Immature natural killer cell (primary cell): Measurements from ENCODE around the gene NEDD4L. TPM values are rescaled to one million over a fixed set of nuclear protein-coding genes. Genes with fewer than 3 reads are reported as not detected.

Source experiments
- DNase-seq, 3 donors: peaks; one replicate each; pipeline ENCODE4 v3.0.0; 2022; ENCODE audit warnings: mixed read lengths in 1 of 3
- H3K27ac Mint-ChIP-seq, 6 donors: one replicate each; pipeline ENCODE4 v1.8.0; 2020; ENCODE audit warnings: mixed read lengths in 6 of 6, mild to moderate bottlenecking in 5 of 6, inconsistent platforms in 4 of 6, moderate library complexity in 3 of 6
- H3K27me3 Mint-ChIP-seq, 3 donors: one replicate each; pipeline ENCODE4 v1.8.0; 2020 to 2021; ENCODE audit warnings: low read depth in 3 of 3, mild to moderate bottlenecking in 3 of 3, mixed read lengths in 3 of 3, moderate library complexity in 3 of 3, inconsistent platforms in 1 of 3
- H3K36me3 Mint-ChIP-seq, 3 donors: one replicate each; pipeline ENCODE4 v1.8.0; 2020; ENCODE audit warnings: mixed read lengths in 3 of 3, inconsistent platforms in 2 of 3, mild to moderate bottlenecking in 2 of 3
- H3K4me1 Mint-ChIP-seq, 2 donors: one replicate each; pipeline ENCODE4 v1.8.0; 2020; ENCODE audit warnings: inconsistent platforms in 2 of 2, mild to moderate bottlenecking in 2 of 2, mixed read lengths in 2 of 2, moderate library complexity in 1 of 2
- H3K4me3 Mint-ChIP-seq, 5 donors: one replicate each; pipeline ENCODE4 v1.8.0; 2020; ENCODE audit warnings: mild to moderate bottlenecking in 5 of 5, mixed read lengths in 5 of 5, inconsistent platforms in 3 of 5, moderate library complexity in 3 of 5
- H3K9me3 Mint-ChIP-seq, 6 donors: one replicate each; pipeline ENCODE4 v1.8.0; 2020; ENCODE audit warnings: mild to moderate bottlenecking in 6 of 6, mixed read lengths in 6 of 6, inconsistent platforms in 4 of 6, moderate library complexity in 3 of 6
- polyA plus RNA-seq, 3 donors: library from polyadenylated mRNA; unstranded; fragments of 300-500 nt; fragmentation: Illumina TruSeq; gene quantifications; one replicate each; pipeline ENCODE4 v1.2.3, GENCODE V29; 2021

Gene NEDD4L
- polyA plus RNA-seq, 3 donors from 2014 or later, result 0.62 to 2.2 (median 2.0) TPM

DNA sequence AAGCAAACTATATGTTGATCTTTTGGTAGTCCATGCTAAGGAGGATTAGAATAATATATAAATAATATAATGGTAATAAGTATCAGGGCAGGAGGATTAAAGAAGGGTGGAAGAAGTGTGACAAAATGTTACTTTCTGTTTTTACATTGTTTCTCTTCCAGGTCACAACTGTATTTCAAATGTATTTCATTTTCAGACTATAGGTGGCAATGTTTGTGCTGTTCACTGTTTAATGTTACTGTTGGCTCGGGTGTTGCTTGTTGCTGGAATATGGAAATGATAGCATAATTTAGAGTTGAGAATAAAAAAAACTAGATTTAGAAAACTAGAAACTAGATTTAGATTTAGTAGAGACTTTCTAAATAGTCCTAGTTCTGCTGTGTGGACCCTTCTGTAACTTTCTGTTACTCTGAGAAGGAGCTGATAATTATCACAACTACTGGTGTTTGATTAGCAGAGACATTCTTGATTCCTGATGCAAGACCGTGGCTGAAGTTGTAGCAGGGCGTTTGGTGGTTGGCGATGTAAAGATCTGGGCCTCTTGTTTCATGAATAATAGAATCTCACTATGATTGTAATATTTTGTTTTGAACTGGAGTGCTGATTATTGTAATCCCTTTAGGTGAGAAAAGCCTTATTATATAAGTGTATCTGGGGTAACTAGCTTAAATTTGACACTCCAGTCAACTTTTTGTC is 7.9 kb downstream of the NEDD4L start:
- no peak overlapping the region for H3K4me3 Mint-ChIP-seq
- H3K4me1 Mint-ChIP-seq, result peaks cover 4 to 12% of the 10 kb centered on the region in 2 donors
- no peaks in the 10 kb centered on the region for H3K9me3 Mint-ChIP-seq
- peaks cover 0 to 2% (median 2%) of the 10 kb centered on the region in 3 donors for H3K27me3 Mint-ChIP-seq
- H3K27ac Mint-ChIP-seq, result no peak overlapping the region
- H3K36me3 Mint-ChIP-seq, result no peaks in the 10 kb centered on the region
- DNase-seq, result no peak

DNA sequence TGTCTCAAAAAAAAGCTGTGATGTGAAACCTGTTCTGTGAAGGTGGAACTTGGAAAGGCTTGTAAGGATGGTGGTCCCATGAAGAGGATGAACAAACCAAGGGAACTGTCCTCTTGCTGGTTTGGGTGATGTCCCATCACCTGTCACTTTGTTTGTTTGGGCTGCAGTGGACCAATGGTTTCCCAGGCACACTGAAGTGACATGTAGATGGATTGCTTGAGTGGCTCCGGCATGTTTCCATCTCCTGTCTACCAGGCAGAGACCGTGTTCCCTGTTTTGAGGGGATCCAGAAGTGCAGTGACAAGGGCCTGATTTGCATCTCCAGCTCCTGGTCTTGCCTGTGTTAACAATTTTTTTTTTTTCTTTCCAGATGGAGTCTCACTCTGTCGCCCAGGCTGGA is 8.9 kb downstream of the NEDD4L start:
- Mint-ChIP-seq H3K9me3 (no peaks in the 10 kb centered on the region), H3K27me3 (peaks cover 0 to 2% (median 1%) of the 10 kb centered on the region in 3 donors), H3K36me3 (no peaks in the 10 kb centered on the region), H3K4me3 (no peak overlapping the region), H3K27ac (no peak overlapping the region), H3K4me1 (peaks cover 4 to 12% of the 10 kb centered on the region in 2 donors)
- no peak for DNase-seq

DNA sequence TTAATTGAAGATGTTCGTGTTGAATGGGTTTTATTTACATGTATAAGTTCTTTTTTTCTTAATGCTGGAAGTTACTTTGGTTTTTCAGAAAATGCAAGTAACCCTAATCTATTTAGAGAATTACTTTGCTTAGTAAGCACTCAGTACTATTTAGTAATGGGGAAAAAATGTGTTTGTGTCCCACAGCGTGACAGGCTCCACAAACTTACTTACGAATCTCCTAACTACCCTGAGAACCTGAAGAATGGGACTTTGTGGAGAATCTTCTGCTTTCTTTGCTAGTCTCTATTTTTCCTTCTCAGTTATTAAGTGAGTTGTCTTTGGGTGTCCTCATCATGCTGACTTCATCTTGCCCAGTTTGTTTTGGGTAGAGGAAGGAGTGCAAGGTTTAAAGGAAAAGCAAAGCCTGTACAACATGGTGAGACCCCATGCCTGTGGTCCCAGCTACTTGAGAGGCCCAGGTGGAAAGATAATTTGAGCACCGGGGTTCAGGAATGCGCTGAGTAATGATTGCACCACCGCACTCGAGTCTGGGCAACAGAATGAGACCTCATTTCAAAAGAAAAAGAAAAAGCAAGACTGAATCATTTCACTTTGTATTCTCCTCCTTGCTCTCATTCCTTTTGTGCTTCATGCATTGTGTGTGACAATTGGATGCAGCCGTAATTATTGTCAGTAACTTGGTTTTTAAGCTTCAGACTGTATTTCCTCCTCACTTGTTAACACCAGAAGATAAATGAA is 10.2 kb downstream of the NEDD4L start:
- Mint-ChIP-seq H3K4me1 (peaks cover 4 to 12% of the 10 kb centered on the region in 2 donors), H3K36me3 (peaks cover 0 to 4% (median 0%) of the 10 kb centered on the region in 3 donors), H3K9me3 (no peaks in the 10 kb centered on the region), H3K4me3 (no peak overlapping the region), H3K27me3 (peaks cover 0 to 6% (median 0%) of the 10 kb centered on the region in 3 donors), H3K27ac (no peak overlapping the region)
- no peak for DNase-seq

DNA sequence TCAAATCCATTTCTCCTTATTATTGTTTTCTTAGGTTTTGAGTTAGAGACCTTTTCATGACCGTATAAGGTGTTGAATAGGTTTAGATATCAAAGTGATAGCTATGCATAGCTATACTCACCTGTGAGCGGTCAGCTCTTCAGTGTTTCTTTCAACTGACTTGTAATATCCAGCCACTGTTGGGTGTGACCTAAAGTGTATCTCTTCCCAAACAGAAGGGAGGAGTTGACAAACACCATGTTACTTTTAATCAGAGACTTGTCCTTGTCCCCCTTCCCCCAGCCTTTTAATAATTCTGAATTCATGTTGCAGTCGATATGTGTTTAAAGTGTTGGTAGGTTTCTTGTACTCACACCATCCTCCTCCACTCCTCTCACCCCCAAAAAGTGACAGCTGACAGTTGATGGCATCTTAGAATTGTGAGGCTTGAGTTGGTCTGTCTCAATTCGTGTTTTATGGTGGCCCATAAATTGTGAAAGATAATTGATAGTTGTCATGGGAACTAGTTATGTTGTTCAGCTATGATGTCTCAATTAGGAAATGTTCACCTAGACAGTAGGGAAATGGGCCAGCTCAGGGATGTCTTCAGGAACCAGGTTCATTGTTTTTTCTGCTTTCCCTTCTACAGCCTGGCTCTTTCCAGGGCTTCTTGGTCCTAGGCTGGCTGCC is 12.0 kb downstream of the NEDD4L start:
- H3K27ac Mint-ChIP-seq, result no peak overlapping the region

DNA sequence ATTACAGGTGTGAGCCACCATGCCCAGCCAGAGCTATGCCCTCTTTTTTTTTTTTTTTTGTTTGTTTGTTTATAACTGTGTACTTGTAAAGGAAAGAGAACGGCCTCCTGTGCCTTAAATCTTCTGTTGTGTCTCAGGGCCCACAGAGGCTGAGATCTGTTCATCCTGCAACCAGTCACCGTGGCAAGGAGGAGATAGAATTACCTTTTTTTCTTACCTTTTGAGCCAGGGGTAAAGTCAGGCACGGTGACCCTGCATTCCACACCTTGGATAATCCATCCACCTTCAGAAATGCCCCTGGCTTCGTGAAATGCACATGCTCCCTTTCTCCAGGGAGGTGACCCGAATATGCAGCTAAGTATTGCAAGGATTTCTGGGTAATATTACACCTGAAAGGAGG is 12.8 kb downstream of the NEDD4L start:
- H3K36me3 Mint-ChIP-seq, result peaks cover 0 to 4% (median 0%) of the 10 kb centered on the region in 3 donors
- peaks cover 0 to 4% (median 0%) of the 10 kb centered on the region in 3 donors for H3K27me3 Mint-ChIP-seq
- DNase-seq, result no peak
- H3K4me1 Mint-ChIP-seq, result peaks cover 2 to 6% of the 10 kb centered on the region in 2 donors
- H3K4me3 Mint-ChIP-seq, result no peak overlapping the region
- no peaks in the 10 kb centered on the region for H3K9me3 Mint-ChIP-seq
- H3K27ac Mint-ChIP-seq, result no peak overlapping the region

More for the DNA sequence above, 12.0 kb downstream of the NEDD4L start:
- no peaks in the 10 kb centered on the region for H3K9me3 Mint-ChIP-seq
- H3K4me3 Mint-ChIP-seq, result no peak overlapping the region
- peaks cover 0 to 4% (median 0%) of the 10 kb centered on the region in 3 donors for H3K36me3 Mint-ChIP-seq
- DNase-seq, result no peak
- H3K4me1 Mint-ChIP-seq, result peaks cover 4 to 12% of the 10 kb centered on the region in 2 donors
- peaks cover 0 to 4% (median 0%) of the 10 kb centered on the region in 3 donors for H3K27me3 Mint-ChIP-seq

DNA sequence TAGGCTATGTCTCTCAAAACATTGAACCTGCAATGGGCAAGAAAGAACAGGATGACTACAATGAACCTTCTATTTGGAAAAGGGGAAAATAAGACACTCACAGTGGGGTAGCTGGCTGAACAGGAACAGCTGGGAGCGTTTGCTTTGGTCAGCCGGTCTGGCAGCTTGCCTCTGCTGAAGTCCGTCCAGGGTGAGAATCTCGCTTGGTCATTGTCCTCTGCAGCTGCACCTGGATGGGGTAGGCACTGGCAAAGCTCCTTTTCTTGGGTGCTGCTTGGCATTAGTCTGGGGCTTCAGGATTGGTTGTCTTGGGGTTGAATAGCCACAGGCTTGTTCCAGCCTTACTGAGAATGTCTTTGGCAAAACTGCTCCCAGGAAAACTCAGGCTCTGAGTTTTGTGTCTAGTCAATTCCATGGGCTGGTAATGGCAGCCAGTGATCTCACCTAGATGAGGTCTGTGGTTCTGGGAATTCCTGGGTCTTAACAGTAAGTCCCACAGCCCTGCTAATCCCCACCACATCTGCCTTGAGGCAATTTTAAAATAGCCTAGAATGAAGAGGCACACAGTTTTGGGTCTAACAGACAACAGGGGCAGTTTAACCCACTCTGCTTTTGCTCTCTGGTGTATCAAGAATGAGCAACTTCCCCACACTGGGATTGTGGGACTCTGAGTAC is 13.4 kb downstream of the NEDD4L start:
- no peak overlapping the region for H3K27ac Mint-ChIP-seq
- no peak for DNase-seq
- peaks cover 0 to 4% (median 0%) of the 10 kb centered on the region in 3 donors for H3K27me3 Mint-ChIP-seq
- no peak overlapping the region for H3K4me3 Mint-ChIP-seq
- no peaks in the 10 kb centered on the region for H3K9me3 Mint-ChIP-seq
- H3K4me1 Mint-ChIP-seq, result no peaks in the 10 kb centered on the region
- peaks cover 0 to 4% (median 0%) of the 10 kb centered on the region in 3 donors for H3K36me3 Mint-ChIP-seq

DNA sequence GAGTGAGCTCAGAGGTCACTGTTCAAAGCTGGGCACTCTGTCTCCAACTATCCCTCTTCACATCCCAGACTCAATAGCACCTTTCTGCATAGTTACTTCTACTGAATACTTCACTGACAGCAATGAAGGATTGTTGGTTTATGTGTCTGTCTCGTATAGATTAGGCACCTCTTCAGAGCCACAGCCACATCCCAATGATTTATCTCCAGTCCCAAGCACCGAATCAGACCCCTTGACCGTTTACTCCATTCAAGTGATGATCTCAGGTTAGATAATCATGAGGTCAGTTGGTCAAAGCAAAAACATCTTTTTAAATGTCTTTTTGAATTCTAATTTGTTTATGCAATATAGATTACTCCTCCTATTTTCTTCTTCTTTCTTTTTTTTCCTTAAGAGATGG is 14.7 kb downstream of the NEDD4L start:
- Mint-ChIP-seq H3K27me3 (peaks cover 0 to 4% (median 0%) of the 10 kb centered on the region in 3 donors), H3K4me3 (no peak overlapping the region), H3K9me3 (no peaks in the 10 kb centered on the region), H3K27ac (peak overlapping the region in 1 of 6 donors; percentile 32), H3K4me1 (no peaks in the 10 kb centered on the region), H3K36me3 (peaks cover 0 to 4% (median 0%) of the 10 kb centered on the region in 3 donors)
- DNase-seq, result no peak

DNA sequence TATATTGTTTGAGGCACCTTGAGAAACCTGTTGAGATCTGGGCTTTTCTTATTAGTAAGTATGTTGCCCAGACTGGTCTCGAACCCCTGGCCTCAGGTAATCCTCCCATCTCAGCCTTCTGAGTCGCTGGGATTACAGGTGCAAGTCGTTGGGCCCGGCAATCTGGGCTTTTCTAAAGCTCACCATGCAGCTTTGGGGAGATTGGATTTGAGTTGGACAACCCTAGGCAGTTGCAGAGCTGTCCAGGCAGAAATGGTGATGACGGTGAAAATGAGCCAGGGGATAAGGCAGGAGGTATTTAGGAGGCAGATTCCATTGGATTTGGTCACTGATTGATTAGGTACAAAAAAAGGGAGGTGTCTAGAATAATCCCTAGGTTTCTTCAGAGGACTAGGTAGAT is 16.2 kb downstream of the NEDD4L start:
- Mint-ChIP-seq H3K4me1 (no peaks in the 10 kb centered on the region), H3K9me3 (no peaks in the 10 kb centered on the region), H3K36me3 (peaks cover 0 to 4% (median 0%) of the 10 kb centered on the region in 3 donors), H3K27ac (no peak overlapping the region), H3K4me3 (no peak overlapping the region), H3K27me3 (peaks cover 0 to 4% (median 0%) of the 10 kb centered on the region in 3 donors)
- no peak for DNase-seq

DNA sequence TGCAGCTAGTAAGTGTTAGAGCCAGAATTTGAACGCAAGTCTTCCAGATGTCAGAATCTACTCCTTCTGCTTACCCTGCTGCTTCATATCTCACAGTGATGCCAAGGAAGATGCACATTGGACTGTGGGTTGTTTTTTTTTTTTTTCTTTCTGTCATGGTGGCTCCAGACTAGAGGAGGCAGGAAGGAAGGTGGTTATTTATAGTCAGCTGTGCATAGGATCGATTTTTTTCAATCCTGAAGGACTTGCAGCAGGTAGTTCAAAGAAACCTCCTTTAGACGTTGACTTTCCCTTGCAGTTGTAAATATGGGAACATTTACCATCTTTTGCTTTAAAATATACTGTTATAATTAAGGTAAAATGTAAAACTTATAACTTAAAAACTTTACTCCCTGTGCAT is 17.3 kb downstream of the NEDD4L start:
- H3K36me3 Mint-ChIP-seq, result peaks cover 0 to 4% (median 0%) of the 10 kb centered on the region in 3 donors
- no peak overlapping the region for H3K4me3 Mint-ChIP-seq
- no peaks in the 10 kb centered on the region for H3K9me3 Mint-ChIP-seq
- H3K27me3 Mint-ChIP-seq, result peaks cover 0 to 4% (median 0%) of the 10 kb centered on the region in 3 donors
- H3K27ac Mint-ChIP-seq, result no peak overlapping the region
- DNase-seq, result no peak
- H3K4me1 Mint-ChIP-seq, result no peaks in the 10 kb centered on the region

DNA sequence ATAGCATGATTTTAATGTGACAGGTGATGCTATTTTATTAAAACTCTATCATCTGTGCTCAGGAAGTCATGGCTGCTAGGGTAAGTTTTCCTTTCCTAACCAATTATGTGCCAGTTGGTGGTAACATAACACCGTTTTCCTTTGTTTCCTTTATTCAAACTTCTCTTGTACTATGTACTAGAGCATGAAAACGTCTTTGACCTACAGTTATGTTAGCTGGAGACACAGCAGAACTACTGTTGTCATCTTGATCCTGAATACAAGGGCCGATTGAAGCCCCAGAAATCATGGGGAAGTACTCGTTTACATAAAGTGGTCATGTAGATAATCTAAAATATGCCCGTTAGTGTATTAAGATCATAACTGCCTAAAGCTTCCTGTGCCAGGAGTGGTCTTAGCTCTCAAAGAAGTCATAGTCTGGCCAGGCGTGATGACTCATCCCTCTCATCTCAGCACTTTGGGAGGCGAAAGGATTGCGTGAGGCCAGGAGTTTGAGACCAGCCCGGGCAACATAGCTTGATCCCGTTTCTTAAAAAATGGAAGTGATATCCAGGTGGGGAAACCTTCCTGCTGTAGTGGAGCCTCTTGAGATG is 20.5 kb downstream of the NEDD4L start:
- Mint-ChIP-seq H3K9me3 (no peaks in the 10 kb centered on the region), H3K4me3 (no peak overlapping the region), H3K36me3 (no peaks in the 10 kb centered on the region), H3K27ac (no peak overlapping the region), H3K27me3 (peaks cover 0 to 3% (median 1%) of the 10 kb centered on the region in 3 donors), H3K4me1 (no peaks in the 10 kb centered on the region)
- DNase-seq, result no peak

DNA sequence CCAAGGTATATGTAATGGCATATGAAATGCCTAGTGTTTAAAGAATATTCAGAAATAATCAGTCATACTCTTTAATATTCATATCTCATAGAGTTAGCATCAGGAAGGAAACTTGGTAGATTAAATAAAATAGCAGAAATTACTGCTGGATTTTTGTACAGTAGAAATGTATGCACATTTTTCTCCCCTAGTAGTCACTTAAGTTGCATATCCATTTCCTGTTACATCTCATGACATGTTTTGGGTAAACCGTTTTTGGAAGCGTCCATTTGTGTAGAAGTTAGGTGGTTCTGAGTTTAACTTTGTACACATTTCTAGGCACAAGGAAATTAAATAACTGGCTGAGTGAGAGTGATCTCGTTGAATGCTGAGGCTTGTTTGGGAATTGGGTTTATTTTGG is 21.9 kb downstream of the NEDD4L start:
- no peaks in the 10 kb centered on the region for H3K9me3 Mint-ChIP-seq
- no peak for DNase-seq
- H3K4me1 Mint-ChIP-seq, result no peaks in the 10 kb centered on the region
- no peaks in the 10 kb centered on the region for H3K36me3 Mint-ChIP-seq
- H3K27me3 Mint-ChIP-seq, result peaks cover 0 to 3% (median 1%) of the 10 kb centered on the region in 3 donors
- no peak overlapping the region for H3K27ac Mint-ChIP-seq
- H3K4me3 Mint-ChIP-seq, result no peak overlapping the region

DNA sequence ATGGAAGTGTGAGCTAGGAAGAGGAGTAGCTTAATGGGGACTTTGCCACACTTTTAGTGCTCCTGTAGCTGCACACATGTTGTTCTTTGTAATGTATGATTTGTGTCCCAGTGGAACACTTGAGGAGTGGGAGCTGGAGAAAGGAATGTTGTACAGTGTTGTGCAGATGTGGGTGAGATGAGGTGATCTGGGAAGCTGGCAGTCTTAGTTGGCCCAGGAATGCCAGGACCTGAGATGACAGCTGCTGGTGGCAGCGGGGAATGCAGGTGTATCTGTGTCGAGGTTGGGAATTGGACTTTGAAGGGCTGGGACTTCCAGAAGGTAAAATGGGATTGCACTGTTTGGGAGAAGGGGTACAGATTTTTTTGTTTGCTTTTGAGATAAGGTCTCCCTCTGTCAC is 23.6 kb downstream of the NEDD4L start:
- Mint-ChIP-seq H3K4me3 (no peak overlapping the region), H3K4me1 (no peaks in the 10 kb centered on the region), H3K27ac (no peak overlapping the region), H3K36me3 (no peaks in the 10 kb centered on the region), H3K9me3 (no peaks in the 10 kb centered on the region), H3K27me3 (peaks cover 0 to 5% (median 1%) of the 10 kb centered on the region in 3 donors)
- no peak for DNase-seq

DNA sequence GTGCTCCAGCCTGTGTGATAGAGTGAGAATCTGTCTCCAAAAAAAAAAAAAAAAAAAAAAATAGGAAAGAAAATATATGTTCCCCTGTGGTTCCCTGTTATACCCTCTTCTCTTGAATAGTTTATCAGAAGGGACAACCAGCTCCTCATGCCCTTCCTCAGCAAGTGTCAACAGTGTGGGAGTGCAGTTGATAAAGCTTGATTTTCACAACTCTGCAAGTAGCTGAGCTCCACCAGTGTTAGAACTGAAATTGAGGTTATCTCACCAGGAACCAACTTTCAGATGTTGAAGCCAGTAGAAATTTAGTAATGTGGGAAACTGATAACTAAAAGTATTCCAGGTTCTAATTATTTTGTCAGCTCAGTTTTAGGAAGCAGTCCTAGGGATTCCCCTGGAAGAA is 25.1 kb downstream of the NEDD4L start:
- Mint-ChIP-seq H3K27ac (no peak overlapping the region), H3K27me3 (peaks cover under 1 to 9% (median 1%) of the 10 kb centered on the region in 3 donors), H3K4me3 (no peak overlapping the region), H3K9me3 (no peaks in the 10 kb centered on the region), H3K4me1 (no peaks in the 10 kb centered on the region), H3K36me3 (no peaks in the 10 kb centered on the region)
- DNase-seq, result no peak
